Measurements from ENCODE around the gene CLN6.

GRCh38 chr15:68192117-68192516 lies 37.4 kb downstream of the CLN6 start:
- TF ChIP-seq, protein P1, sequence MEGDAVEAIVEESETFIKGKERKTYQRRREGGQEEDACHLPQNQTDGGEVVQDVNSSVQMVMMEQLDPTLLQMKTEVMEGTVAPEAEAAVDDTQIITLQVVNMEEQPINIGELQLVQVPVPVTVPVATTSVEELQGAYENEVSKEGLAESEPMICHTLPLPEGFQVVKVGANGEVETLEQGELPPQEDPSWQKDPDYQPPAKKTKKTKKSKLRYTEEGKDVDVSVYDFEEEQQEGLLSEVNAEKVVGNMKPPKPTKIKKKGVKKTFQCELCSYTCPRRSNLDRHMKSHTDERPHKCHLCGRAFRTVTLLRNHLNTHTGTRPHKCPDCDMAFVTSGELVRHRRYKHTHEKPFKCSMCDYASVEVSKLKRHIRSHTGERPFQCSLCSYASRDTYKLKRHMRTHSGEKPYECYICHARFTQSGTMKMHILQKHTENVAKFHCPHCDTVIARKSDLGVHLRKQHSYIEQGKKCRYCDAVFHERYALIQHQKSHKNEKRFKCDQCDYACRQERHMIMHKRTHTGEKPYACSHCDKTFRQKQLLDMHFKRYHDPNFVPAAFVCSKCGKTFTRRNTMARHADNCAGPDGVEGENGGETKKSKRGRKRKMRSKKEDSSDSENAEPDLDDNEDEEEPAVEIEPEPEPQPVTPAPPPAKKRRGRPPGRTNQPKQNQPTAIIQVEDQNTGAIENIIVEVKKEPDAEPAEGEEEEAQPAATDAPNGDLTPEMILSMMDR (IDR thresholded peaks at IDR 0.05): no peak
- TF ChIP-seq EZH2phosphoT487 (IDR thresholded peaks at IDR 0.05): no peak
